Cortex of kidney (tissue), 1 donor: ENCODE data around the gene SESTD1.
"Not testable (repeated sequence)": the region's sequence is repeated elsewhere in the genome, so short reads cannot be mapped to it uniquely, and the experiment has no call there.

Source experiments
- DNase-seq: peaks from one replicate; lab custom pipeline; 2025; lab: John Stamatoyannopoulos, UW

The SESTD1 gene

GRCh38 chr2:179237209-179237946 lies 27.3 kb downstream of the SESTD1 start:
- DNase-seq, result no peak

- no peak for DNase-seq
These were observed 29.0 kb downstream of the SESTD1 start for GRCh38 chr2:179235463-179236108.

DNA sequence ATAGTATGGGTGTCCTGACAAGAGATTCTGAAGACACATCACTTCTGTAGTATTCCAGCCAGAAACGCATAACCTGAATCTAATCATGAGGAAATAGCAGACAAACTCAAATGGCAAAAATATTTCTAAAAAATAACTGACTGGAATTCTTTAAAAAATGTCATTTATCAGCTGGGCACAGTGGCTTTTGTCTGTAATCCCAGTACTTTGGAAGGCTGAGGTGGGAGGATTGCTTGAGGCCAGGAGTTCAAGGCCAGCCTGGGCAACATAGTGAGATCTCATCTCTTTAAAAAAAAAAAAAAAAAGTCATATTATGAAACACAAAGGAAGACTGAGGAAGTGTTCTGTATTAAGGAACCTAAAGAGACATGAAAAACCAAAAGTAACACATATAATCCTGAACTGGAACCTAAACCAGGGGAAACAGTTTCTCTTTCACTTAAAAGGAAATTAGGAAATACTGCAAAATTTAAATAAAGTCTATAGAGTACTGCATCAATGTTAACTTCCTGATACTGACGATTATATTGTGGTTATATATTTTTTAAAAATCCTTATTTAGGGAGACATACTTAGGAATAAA lies 29.9 kb downstream of the SESTD1 start:
- no peak for DNase-seq

DNA sequence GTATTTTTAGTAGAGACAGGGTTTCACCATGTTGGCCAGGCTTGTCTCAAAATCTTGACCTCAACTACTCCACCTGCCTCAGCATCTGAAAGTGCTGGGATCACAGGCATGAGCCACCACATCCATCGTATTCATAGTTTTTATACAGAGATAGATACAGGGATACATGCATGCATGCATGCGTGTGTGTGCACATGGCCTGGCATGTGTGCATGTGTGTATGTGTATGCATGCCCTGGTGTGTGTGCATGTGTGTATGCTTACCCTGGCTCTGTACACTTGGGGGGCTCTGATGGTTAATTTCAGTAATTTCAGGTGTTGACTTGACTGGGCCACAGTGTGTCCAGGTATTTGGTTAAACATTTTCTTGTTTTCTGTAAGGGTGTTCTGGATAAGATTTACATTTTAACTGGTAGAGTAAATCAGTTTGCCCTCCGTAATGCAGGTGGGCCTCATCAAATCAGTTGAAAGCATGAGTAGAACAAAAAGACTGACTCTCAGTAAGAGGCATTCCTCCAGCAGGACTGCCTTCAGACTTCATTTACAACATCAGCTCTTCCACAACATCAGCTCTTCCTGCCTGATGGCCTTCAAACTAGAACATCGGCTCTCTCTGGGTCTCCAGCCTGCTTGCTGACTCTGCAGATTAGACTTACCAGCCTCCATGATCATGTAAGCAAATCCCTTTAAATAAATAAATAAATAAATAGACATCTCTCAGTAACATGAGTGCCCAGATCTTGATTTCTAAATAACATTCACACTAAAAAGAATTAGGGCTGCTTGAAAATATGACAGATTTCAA lies 30.8 kb downstream of the SESTD1 start:
- DNase-seq, result no peak

- DNase-seq, result no peak
These were observed 31.5 kb downstream of the SESTD1 start for GRCh38 chr2:179233083-179233490.

GRCh38 chr2:179226961-179227259 lies 37.7 kb downstream of the SESTD1 start:
- DNase-seq, result no peak

GRCh38 chr2:179226203-179226960 lies 38.2 kb downstream of the SESTD1 start:
- DNase-seq, result no peak

GRCh38 chr2:179224361-179224760 lies 40.3 kb downstream of the SESTD1 start:
- no peak for DNase-seq

- no peak for DNase-seq
These were observed 42.6 kb downstream of the SESTD1 start for GRCh38 chr2:179222076-179222475.

DNA sequence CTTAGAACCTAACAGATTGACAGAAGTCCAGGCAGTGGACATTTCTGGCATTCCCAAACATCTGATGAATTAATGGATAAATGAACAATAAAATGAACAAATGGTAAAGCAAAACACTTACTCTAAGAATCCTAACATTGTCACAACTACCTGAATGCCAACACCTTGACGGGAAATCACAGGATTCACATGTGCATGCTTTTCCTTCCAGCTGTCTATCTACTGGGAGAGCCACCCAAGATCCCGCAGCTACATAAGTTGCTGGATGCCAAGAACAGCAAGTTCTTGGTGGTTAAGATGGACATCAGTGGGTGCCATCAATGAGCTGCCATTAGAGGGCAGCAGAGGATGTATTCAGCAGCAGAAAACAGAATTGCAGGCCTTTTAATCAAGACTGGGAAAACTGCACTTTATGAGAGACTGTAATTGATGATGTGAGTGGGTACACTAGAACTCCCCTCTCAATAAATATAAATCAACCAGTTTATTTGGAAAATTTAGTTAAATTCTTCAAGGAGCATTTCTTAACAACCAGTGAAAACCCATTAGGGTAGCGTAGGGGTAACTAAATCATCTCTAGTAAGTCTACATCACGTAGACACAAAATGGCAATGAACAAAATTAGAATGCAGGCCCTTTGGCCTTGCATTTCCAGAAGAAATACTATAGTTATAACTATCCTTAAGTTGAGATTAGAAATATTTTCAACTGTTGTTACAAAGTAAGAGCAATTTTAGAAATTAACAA lies 45.6 kb downstream of the SESTD1 start:
- no peak for DNase-seq

GRCh38 chr2:179214671-179215070 lies 50.0 kb downstream of the SESTD1 start:
- not testable (repeated sequence) for DNase-seq

DNA sequence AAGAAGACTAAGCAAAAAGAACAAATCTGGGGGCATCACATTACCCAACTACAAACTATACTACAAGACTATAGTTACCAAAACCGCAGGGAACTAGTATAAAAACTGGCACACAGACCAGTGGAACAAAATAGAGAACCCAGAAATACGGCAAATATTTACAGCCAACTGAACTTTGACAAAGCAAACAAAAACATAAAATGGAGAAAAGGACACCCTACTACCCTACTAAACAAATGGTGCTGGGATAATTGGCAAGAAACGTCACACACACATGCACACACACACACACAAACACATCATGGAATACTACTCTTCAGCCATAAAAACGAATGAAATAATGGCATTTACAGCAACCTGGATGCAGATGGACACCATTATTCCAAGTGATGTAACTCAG lies 53.3 kb downstream of the SESTD1 start:
- no peak for DNase-seq

GRCh38 chr2:179208277-179208676 lies 56.4 kb downstream of the SESTD1 start:
- DNase-seq, result not testable (repeated sequence)

DNA sequence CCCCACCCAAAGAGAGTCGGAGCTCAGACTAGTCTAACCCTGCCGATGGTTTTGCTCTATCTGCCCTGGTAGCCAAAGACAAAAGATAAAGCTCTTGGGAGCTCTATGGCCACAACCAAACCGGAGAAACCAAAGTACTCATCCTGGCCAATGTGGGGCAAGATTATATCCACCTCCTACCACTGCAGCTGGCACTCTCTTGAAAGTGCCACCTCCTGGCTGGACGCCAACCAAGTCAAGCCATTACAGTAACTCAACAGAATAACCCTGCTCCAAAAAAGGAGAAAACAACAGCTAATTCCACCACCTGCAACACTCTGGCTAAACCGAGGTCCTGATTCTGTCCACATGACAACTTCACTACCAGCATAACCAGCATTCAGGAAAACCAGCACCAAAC lies 57.6 kb downstream of the SESTD1 start:
- DNase-seq, result no peak

GRCh38 chr2:179201869-179202268 lies 62.8 kb downstream of the SESTD1 start:
- no peak for DNase-seq

GRCh38 chr2:179195926-179196590 lies 68.6 kb downstream of the SESTD1 start:
- not testable (repeated sequence) for DNase-seq

GRCh38 chr2:179195141-179195540 lies 69.5 kb downstream of the SESTD1 start:
- no peak for DNase-seq

DNA sequence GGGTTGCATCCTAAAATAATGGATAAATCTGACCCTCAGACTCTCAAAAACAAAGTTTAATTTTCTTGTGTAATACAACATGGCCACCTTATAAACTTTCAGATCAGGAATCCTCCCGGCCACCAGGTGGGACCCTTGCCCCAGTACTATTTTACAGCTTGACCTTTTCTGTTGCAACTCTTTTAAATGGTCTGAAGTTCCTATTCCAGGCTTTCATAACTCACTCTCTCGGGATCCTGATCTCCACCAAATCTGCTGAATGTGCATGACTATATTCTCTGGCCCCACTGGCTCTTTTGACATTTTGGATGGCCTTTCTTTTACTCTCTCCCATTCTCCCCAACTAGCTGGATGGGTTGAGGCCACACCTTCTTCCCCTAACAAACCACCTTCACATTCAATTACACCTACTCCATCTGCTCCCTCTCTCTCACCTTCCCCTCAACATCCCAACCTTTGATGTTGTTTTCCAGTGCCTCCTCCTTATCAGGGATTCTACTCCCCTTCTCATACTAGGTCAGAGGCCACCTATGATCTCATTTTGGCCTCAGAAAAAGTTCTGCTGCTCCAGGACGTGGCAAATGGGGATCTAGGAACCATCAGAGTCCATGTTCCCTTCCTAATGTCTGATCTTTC lies 70.8 kb downstream of the SESTD1 start:
- DNase-seq, result no peak

GRCh38 chr2:179191110-179191509 lies 73.5 kb downstream of the SESTD1 start:
- DNase-seq, result no peak

DNA sequence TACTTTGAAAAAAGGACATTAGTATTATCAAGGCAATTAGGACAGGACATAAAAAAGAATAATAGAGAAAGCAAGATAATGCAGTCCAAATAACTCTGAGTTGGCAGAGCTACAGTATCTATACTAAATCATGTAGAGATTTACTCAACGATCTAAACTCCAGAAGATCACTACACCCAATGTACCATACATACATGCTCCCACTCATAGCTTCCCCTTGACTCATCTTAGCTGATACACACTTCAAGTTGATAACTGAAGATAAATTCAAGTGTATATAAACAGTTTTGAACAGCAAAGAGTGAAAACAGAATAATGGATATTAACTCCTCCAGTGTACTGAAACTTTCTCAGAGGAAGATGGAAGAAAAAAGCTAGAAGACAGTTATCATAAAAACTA lies 78.5 kb downstream of the SESTD1 start:
- DNase-seq, result no peak
